Glutamatergic neuron (in vitro differentiated cells): ENCODE measurements around the gene ABHD17A. TPM values are rescaled to one million over a fixed set of nuclear protein-coding genes. Genes with fewer than 3 reads are reported as not detected.

Experiments
- DNase-seq: peaks from one replicate; pipeline ENCODE4 v3.0.0; 2022
- H3K27ac Mint-ChIP-seq: one replicate; pipeline ENCODE4 v1.8.0; 2020; ENCODE audit warnings: mild to moderate bottlenecking, mixed read lengths, inconsistent platforms; ENCODE audit not compliant: unreplicated experiment
- H3K27me3 Mint-ChIP-seq: one replicate; pipeline ENCODE4 v1.8.0; 2020; ENCODE audit warnings: mild to moderate bottlenecking, moderate library complexity, mixed read lengths, inconsistent platforms; ENCODE audit not compliant: unreplicated experiment
- H3K36me3 Mint-ChIP-seq: one replicate; pipeline ENCODE4 v1.8.0; 2020; ENCODE audit warnings: mild to moderate bottlenecking, mixed read lengths, inconsistent platforms; ENCODE audit not compliant: unreplicated experiment
- H3K4me1 Mint-ChIP-seq: one replicate; pipeline ENCODE4 v1.8.0; 2020; ENCODE audit warnings: mild to moderate bottlenecking, low read depth, mixed read lengths, inconsistent platforms; ENCODE audit not compliant: unreplicated experiment
- H3K4me3 Mint-ChIP-seq: one replicate; pipeline ENCODE4 v1.8.0; 2020; ENCODE audit warnings: mild to moderate bottlenecking, mixed read lengths, inconsistent platforms; ENCODE audit not compliant: unreplicated experiment
- H3K9me3 Mint-ChIP-seq: one replicate; pipeline ENCODE4 v1.8.0; 2020; ENCODE audit warnings: mild to moderate bottlenecking, moderate library complexity, mixed read lengths, inconsistent platforms; ENCODE audit not compliant: unreplicated experiment
- total RNA-seq: library from RNA; stranded (reverse); fragmentation: NEBNext Ultra II Directional; extraction: Animal tissue kit (Norgen Biotek cat#: 25700); gene quantifications from one replicate; pipeline ENCODE4 v1.2.1, GENCODE V29; 2021; ENCODE audit not compliant: unreplicated experiment
- TF ChIP-seq, protein P1 (sequence below): fragments of 200-600 bp; sonication (generic); IDR thresholded peaks from one replicate; pipeline ENCODE4 v1.5.0; 2021; ENCODE audit not compliant: partially characterized antibody, unreplicated experiment

ABHD17A gene
- total RNA-seq, 1 donor from 2014 or later, result 75.1 TPM

DNA sequence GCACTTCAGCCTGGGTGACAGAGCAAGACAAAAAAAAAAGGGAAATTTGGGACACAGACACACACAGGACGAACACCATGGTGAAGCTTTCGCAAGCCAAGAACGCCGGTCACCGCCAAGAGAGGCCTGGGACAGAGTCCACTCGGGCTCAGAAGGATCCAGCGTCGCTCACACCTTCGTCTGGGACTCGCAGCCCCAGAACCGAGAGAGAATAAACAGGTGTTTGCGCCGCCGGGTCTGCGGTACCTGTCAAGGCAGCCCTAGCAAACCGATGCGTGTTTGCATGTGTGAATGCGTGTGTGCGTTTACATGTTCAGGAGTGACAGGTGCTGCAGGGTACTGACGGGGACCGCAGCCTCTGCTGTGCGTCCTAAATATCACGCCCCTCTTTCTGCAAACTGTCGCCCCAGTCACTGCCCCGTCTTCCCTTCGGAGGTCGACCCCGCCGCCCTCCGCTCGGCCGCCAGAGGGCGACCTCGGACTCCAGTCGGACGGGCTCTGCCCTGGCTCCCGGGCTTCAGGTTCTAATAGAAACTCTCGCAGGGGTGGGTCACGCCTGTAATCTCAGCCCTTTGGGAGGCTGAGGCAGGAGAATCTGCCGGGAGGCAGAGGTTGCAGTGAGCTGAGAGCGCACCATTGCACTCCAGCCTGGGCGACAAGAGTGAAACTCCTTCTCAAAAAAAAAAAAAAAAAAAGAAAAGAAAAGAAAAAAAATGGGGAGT is 43.9 kb upstream of the ABHD17A start:
- H3K4me3 Mint-ChIP-seq, result no peak overlapping the region
- H3K36me3 Mint-ChIP-seq, result peaks cover 5% of the 10 kb centered on the region
- DNase-seq, result peak; percentile 91
- TF ChIP-seq, protein P1, sequence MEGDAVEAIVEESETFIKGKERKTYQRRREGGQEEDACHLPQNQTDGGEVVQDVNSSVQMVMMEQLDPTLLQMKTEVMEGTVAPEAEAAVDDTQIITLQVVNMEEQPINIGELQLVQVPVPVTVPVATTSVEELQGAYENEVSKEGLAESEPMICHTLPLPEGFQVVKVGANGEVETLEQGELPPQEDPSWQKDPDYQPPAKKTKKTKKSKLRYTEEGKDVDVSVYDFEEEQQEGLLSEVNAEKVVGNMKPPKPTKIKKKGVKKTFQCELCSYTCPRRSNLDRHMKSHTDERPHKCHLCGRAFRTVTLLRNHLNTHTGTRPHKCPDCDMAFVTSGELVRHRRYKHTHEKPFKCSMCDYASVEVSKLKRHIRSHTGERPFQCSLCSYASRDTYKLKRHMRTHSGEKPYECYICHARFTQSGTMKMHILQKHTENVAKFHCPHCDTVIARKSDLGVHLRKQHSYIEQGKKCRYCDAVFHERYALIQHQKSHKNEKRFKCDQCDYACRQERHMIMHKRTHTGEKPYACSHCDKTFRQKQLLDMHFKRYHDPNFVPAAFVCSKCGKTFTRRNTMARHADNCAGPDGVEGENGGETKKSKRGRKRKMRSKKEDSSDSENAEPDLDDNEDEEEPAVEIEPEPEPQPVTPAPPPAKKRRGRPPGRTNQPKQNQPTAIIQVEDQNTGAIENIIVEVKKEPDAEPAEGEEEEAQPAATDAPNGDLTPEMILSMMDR, result peak; percentile 91
- peaks cover 10% of the 10 kb centered on the region for H3K27me3 Mint-ChIP-seq
- H3K4me1 Mint-ChIP-seq, result peaks cover 6% of the 10 kb centered on the region
- H3K27ac Mint-ChIP-seq, result no peak overlapping the region
- H3K9me3 Mint-ChIP-seq, result peaks cover 11% of the 10 kb centered on the region

DNA sequence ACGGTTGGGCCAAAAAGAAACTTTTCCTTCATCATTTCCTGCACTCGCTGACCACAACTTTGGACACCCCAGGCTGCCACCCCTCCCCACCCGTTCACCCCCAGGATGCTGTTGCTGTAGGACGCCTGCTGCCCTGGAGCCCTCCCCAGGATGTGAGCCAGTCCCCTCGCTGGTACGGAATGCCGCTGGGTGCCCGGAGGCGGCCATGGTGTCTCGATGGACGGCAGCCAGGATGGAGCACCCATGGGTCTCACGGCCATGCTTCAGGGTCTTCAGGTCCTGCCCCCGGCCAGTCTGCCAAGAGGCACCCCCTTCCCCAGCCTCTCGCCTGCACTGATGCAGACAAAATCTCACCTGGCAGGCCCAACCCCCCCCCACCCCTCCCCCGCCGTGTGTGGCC is 40.2 kb upstream of the ABHD17A start:
- Mint-ChIP-seq H3K4me3 (no peak overlapping the region), H3K9me3 (peaks cover 1% of the 10 kb centered on the region), H3K27me3 (peaks cover 1% of the 10 kb centered on the region), H3K27ac (no peak overlapping the region), H3K4me1 (no peaks in the 10 kb centered on the region), H3K36me3 (no peaks in the 10 kb centered on the region)
- TF ChIP-seq, protein P1, result no peak
- no peak for DNase-seq

DNA sequence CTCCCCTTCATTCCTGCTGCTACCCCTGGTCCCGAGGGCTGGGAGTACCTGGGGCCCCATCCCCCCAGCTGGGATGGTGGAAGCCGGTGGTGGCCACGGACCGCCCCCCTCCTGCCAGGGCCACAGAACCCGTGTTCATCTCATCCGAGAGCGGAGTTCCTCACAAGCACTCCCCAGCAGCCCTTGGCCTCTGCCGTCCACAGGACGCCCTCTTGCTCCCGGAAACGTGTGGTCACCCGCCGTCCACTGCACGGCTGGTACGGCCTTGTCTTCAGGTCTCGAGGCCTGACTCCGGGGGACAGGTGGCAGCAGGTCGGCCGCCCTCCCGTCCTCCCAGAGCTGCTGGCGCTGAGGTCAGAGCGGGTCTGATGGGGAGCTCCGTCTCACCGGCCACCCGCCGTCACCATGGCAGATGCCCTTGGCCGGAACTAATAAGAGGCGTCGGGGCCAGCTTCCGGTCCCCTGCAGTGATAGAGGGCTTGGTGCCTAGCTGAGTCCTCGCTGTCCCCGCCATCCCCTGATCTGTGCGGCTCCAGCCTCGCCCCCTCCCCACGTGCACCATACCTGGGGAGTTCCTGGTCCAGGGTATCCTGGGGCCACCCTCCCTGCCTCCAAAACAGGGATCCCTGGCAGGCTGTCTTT is 39.1 kb upstream of the ABHD17A start:
- DNase-seq, result no peak
- Mint-ChIP-seq H3K27ac (no peak overlapping the region), H3K4me3 (no peak overlapping the region), H3K27me3 (no peaks in the 10 kb centered on the region), H3K9me3 (peaks cover 1% of the 10 kb centered on the region), H3K4me1 (no peaks in the 10 kb centered on the region), H3K36me3 (no peaks in the 10 kb centered on the region)
- TF ChIP-seq, protein P1, result no peak

DNA sequence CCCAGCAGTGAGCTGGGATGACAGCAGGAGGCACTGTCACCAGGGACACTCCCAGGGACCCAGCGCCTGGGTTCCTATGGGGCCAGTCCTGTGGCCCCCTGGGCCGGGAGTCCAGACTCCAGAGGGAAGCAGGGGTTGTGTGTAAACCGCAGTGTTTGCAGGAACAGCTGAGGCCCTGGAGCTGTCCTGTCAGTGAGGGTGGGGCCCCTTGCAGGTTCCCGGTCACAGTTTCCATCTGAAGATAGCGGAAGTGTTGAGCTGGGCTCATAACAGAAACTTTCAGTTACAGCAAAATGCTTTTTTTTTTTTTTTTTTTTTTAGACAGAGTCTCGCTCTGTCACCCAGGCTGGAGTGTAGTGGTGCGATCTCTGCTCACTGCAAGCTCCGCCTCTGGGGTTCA is 38.0 kb upstream of the ABHD17A start:
- no peaks in the 10 kb centered on the region for H3K4me1 Mint-ChIP-seq
- peaks cover 1% of the 10 kb centered on the region for H3K9me3 Mint-ChIP-seq
- no peak overlapping the region for H3K4me3 Mint-ChIP-seq

More for the DNA sequence above, 38.0 kb upstream of the ABHD17A start:
- TF ChIP-seq, protein P1, result no peak
- Mint-ChIP-seq H3K27ac (no peak overlapping the region), H3K27me3 (no peaks in the 10 kb centered on the region), H3K36me3 (no peaks in the 10 kb centered on the region)
- DNase-seq, result no peak
